C4-2B (cell line): Measurements from ENCODE around the gene HMMR.

Experiments
- H3K27ac ChIP-seq: fragments of 450-650 bp; 2 replicates; pipeline ENCODE4 v1.5.1; 2017
- ZFX ChIP-seq: fragments of 450-650 bp; IDR thresholded peaks from 2 replicates; pipeline ENCODE4 v1.6.1; 2017
- TF ChIP-seq, protein P1 (sequence below): fragments of 450-650 bp; conservative IDR thresholded peaks from 2 replicates; pipeline ENCODE4 v1.5.1; 2017; ENCODE audit warnings: mild to moderate bottlenecking

The HMMR gene

DNA sequence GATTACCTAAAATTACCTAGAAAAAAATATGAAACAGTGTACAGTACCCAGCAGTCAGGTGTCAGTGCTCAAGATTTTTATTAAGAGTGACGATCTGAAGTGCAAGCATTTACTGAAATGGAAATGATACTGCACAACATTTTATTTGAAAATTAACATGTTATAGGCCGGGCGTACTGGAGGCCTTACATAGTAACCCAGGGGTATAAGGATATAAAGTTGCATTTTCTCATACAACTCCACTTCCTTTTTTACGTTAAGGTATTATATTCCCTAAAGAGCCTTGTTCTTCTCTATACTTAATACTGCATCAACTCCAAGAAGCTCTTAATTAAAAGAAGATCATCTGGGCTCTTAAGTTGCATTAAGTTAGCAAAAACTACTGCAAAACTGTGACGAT is 48.3 kb downstream of the HMMR start:
- no peak overlapping the region for H3K27ac ChIP-seq
- TF ChIP-seq ZFX: no peak
- TF ChIP-seq, protein P1, sequence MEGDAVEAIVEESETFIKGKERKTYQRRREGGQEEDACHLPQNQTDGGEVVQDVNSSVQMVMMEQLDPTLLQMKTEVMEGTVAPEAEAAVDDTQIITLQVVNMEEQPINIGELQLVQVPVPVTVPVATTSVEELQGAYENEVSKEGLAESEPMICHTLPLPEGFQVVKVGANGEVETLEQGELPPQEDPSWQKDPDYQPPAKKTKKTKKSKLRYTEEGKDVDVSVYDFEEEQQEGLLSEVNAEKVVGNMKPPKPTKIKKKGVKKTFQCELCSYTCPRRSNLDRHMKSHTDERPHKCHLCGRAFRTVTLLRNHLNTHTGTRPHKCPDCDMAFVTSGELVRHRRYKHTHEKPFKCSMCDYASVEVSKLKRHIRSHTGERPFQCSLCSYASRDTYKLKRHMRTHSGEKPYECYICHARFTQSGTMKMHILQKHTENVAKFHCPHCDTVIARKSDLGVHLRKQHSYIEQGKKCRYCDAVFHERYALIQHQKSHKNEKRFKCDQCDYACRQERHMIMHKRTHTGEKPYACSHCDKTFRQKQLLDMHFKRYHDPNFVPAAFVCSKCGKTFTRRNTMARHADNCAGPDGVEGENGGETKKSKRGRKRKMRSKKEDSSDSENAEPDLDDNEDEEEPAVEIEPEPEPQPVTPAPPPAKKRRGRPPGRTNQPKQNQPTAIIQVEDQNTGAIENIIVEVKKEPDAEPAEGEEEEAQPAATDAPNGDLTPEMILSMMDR: no peak

DNA sequence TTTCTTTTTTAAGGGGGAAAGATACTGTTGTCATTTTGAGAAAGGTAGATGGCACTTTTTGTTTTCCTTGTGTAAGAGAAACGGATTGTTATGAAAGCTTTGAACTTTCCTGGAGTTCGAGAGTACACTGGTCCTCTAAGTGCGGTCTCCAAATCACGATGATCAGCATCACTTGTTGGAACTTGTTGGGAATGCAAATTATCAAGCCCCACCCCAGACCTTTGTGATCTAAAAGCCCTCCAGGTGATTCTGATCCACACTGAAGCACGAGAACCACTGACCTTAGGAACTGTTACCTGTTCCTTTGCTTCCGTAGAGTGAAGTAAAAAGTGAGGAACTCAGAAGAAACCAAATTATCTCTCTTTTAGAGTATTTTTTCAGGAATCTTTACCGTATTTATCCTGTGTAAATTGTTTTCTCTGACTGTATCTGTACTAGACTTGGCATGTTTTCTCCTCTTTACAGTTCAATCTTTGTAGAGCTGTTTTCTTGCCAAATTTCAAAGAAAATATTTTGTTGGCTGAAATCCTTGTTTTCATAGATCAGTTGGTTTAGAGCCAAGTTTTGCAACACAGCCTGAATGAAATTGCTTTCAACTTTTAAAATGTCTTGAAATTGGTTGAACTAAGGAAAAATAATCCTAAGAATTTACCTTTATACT is 49.0 kb downstream of the HMMR start:
- H3K27ac ChIP-seq: no peak overlapping the region
- no peak for TF ChIP-seq ZFX
- TF ChIP-seq, protein P1: no peak

DNA sequence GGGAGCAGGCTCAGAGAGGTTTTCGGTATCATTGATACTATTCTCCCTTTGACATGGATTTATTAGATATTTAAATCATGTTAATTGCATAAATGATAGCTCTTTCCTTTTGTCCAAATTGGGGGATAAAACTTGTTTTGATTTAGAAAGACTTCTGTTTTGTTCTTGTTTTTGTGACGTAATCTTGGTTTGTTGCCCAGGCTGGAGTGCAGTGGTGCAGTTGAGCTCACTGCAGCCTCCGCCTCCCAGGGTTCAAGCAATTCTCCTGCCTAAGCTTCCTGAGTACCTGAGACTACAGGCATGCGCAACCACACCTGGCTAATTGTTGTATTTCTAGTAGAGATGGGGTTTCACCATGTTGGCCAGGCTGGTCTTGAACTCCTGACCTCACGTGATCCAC is 52.1 kb downstream of the HMMR start:
- TF ChIP-seq, protein P1: no peak
- TF ChIP-seq ZFX: no peak

DNA sequence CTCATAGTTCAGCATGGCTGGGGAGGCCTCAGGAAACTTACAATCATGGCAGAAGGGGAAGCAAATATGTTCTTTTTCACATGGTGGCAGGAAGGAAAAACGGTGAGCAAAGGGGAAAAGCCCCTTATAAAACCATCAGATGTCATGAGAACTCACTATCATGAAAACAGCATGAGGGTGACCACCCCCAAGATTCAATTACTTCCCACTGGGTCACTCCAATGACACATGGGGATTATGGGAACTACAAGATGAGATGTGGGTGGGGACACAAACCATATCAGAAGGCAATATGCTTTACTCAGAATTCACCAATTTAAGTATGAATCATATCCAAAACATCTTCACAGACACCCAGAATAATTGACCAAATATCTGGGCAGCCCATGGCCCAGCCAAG is 64.7 kb downstream of the HMMR start:
- no peak overlapping the region for H3K27ac ChIP-seq
- TF ChIP-seq, protein P1: no peak
- no peak for TF ChIP-seq ZFX

More for the DNA sequence above, 52.1 kb downstream of the HMMR start:
- no peak overlapping the region for H3K27ac ChIP-seq

DNA sequence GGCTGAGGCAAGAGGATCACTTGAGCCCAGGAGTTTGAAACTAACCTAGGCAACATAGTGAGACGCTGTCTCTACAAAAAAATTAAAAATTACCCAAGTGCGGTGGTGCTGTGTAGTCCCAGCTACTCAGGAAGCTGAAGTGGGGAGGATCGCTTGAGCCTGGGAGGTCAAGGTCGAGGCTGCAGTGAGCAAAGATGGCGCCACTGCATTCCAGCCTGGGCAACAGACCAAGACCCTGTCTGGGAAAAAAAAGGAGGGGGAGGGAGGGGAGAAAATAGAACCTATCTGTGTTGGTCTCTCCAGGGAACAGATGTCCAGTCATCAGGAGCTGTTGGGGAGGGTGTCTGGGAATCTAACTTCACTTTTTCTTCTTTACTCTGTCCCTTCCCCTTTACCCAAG is 69.3 kb downstream of the HMMR start:
- TF ChIP-seq, protein P1: no peak
- TF ChIP-seq ZFX: no peak

DNA sequence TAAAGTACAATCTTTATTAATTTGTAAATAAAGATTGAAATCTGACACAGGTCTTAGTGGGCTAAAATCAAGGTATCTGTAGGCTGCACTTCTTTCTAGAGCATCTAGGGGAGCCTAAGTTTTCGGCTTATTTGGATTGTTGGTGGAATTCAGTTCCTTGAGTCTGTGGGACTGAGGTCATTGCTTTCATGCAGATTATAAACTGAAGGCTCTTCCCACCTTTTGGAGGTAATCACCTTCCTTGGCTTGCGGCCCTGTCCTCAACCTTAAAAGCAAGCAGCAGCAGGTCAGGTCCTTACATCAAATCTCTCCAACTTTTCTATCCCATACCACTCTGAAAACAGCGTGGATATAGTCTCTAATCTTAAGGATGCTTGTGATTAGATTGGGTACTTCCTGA is 70.8 kb downstream of the HMMR start:
- no peak overlapping the region for H3K27ac ChIP-seq
- TF ChIP-seq, protein P1: no peak

More for the DNA sequence above, 69.3 kb downstream of the HMMR start:
- H3K27ac ChIP-seq: no peak overlapping the region

DNA sequence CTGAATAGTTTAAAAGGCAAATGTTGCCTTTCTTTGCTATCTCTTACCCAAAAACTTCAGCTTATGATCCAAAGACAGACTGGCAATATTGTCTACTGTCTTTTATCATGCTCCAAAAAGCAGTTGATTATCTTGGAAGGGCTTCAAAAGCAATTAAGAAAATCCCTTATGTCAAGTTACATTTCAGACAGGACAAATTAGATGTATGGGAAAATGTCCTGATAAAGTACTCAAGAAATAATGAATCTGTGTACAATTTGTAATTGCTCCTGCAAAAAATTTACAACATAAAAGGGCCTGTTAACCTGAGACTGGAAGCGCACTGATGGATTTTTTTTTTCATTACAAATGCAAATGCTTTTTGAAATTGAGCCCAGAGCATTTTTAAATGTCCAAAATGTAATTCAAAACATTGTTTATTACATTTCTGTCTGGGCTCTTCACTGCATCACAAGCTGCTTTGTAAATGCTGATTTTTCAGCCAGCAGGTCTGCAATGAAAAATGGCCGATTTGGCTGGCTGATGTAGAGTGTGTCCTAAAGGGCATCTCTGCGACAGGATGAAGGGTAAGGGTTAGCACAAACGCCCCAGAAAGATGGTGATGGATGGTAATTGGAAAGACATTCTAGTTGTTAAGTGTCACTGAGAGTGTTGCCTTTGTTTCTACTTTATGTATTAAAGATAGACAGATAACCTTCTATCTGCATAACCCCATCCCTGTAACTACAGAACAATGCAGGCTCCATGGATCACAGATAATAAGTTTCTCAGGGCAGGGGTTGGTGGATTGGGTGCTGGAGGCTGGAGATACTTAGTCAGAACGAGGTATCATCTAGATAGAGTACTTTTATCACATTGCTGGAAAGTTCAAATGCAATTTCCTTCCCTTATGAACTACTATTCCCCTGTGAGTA is 72.0 kb downstream of the HMMR start:
- TF ChIP-seq ZFX: no peak
- TF ChIP-seq, protein P1: no peak
- H3K27ac ChIP-seq: no peak overlapping the region
